H1 (cell line): Measurements from ENCODE around the gene BYSL. TPM values are rescaled to one million over a fixed set of nuclear protein-coding genes. Genes with fewer than 3 reads are reported as not detected.

Experiments
- CTCF ChIA-PET: fragments of 300-600 bp; sonication (Branson Sonifier 250); formaldehyde crosslinking; loops from one replicate; lab custom pipeline; 2021; ENCODE audit not compliant: partially characterized antibody; lab: Charles Lee
- POLR2A ChIA-PET: fragments of 300-600 bp; sonication (Branson Sonifier 250); formaldehyde crosslinking; loops from one replicate; lab custom pipeline; 2021; ENCODE audit warnings: inconsistent platforms; ENCODE audit not compliant: partially characterized antibody; lab: Charles Lee
- DNase-seq, 2 experiments: peaks; one replicate each; pipeline versions ENCODE4 v3.0.0 to v3.0.0-alpha.2; 2010 to 2022; ENCODE audit warnings: low spot score in 2 of 2, low read depth in 1 of 2, mixed read lengths in 1 of 2
- FAIRE-seq: peaks from 2 replicates; lab custom pipeline; 2011; peaks lifted over from hg19 to GRCh38; lab: Jason Lieb, UNC
- H2AFZ ChIP-seq: 2 replicates; pipeline ENCODE4 v1.8.1; 2012; ENCODE audit warnings: low read length, inconsistent platforms
- H2AK5ac ChIP-seq: 2 replicates; pipeline ENCODE4 v1.6.1; 2013; ENCODE audit warnings: low read depth, low read length
- H2BK120ac ChIP-seq: replicated peaks from 2 replicates; pipeline ENCODE3; 2013; ENCODE audit warnings: low read depth, low read length, inconsistent platforms
- H2BK12ac ChIP-seq: 2 replicates; pipeline ENCODE4 v1.6.1; 2013; ENCODE audit warnings: low read depth, low read length
- H2BK15ac ChIP-seq: 2 replicates; pipeline ENCODE4 v1.6.1; 2013; ENCODE audit warnings: low read length
- H2BK20ac ChIP-seq: 2 replicates; pipeline ENCODE4 v1.6.1; 2013; ENCODE audit warnings: low read length
- H2BK5ac ChIP-seq: 2 replicates; pipeline ENCODE4 v1.6.1; 2013; ENCODE audit warnings: low read depth, low read length
- H3K14ac ChIP-seq: 2 replicates; pipeline ENCODE4 v1.6.1; 2013; ENCODE audit warnings: inconsistent platforms; ENCODE audit not compliant: insufficient read length
- H3K18ac ChIP-seq: 2 replicates; pipeline ENCODE4 v1.6.1; 2013; ENCODE audit warnings: low read length; ENCODE audit errors: extremely low read depth
- H3K23ac ChIP-seq: 2 replicates; pipeline ENCODE4 v1.6.1; 2013; ENCODE audit warnings: inconsistent platforms; ENCODE audit not compliant: insufficient read length
- H3K23me2 ChIP-seq: 2 replicates; pipeline ENCODE4 v1.6.1; 2013; ENCODE audit warnings: low read depth, low read length
- H3K27ac ChIP-seq: 2 replicates; pipeline ENCODE4 v1.6.1; 2011; ENCODE audit warnings: low read depth, low read length, inconsistent platforms
- H3K27me3 ChIP-seq, 4 experiments: replicated peaks in 1 of 4; 1 replicate in 1 of 4; 2 replicates in 3 of 4; pipeline versions ENCODE4 v1.6.1 to v1.8.1; 2011 to 2013; ENCODE audit warnings: low read length in 3 of 4, mild to moderate bottlenecking in 3 of 4, inconsistent platforms in 2 of 4, mixed read lengths in 2 of 4, moderate library complexity in 1 of 4; ENCODE audit not compliant: control insufficient read depth in 3 of 4, insufficient read depth in 3 of 4; ENCODE audit errors: extremely low read depth in 1 of 4
- H3K36me3 ChIP-seq, 4 experiments: 2 replicates each; pipeline versions ENCODE4 v1.6.1 to v1.8.1; 2011 to 2013; ENCODE audit warnings: mild to moderate bottlenecking in 4 of 4, low read length in 3 of 4, moderate library complexity in 2 of 4, control low read depth in 1 of 4, inconsistent platforms in 1 of 4; ENCODE audit not compliant: insufficient read depth in 4 of 4, control insufficient read depth in 2 of 4
- H3K4ac ChIP-seq: replicated peaks from 2 replicates; pipeline ENCODE3; 2013; ENCODE audit warnings: low read length, low read depth, mixed read lengths, inconsistent platforms; ENCODE audit not compliant: insufficient read length
- H3K4me1 ChIP-seq, 4 experiments: replicated peaks in 1 of 4; 1 replicate in 1 of 4; 2 replicates in 3 of 4; pipeline versions ENCODE4 v1.6.1 to v1.8.1; 2011 to 2013; ENCODE audit warnings: low read length in 3 of 4, inconsistent platforms in 2 of 4, mixed read lengths in 1 of 4; ENCODE audit not compliant: insufficient read depth in 4 of 4, control insufficient read depth in 3 of 4
- H3K4me2 ChIP-seq, 2 experiments: 2 replicates each; pipeline versions ENCODE4 v1.6.1 to v1.8.1; 2011 to 2013; ENCODE audit warnings: low read depth in 2 of 2, low read length in 2 of 2, control low read depth in 1 of 2, inconsistent platforms in 1 of 2, mild to moderate bottlenecking in 1 of 2; ENCODE audit not compliant: insufficient read depth in 1 of 2
- H3K4me3 ChIP-seq, 4 experiments: fragments of 200-600, 300-600 bp in 1 of 4; sonication (generic), shearing (Covaris generic), sonication (Bioruptor Twin) in 1 of 4; 2 replicates each; pipeline versions ENCODE4 v1.5.1 to v1.8.1; 2011 to 2016; ENCODE audit warnings: low read length in 4 of 4, low read depth in 3 of 4, control low read depth in 2 of 4, inconsistent platforms in 2 of 4, mild to moderate bottlenecking in 2 of 4, mixed read lengths in 1 of 4, moderate library complexity in 1 of 4; ENCODE audit not compliant: insufficient read depth in 2 of 4; ENCODE audit errors: extremely low read depth in 1 of 4
- H3K56ac ChIP-seq: replicated peaks from 2 replicates; pipeline ENCODE3; 2013; ENCODE audit warnings: low read depth, mild to moderate bottlenecking, mixed read lengths, low read length, inconsistent platforms; ENCODE audit not compliant: insufficient read length
- H3K79me1 ChIP-seq: 2 replicates; pipeline ENCODE4 v1.6.1; 2013; ENCODE audit warnings: low read depth, low read length, control low read depth
- H3K79me2 ChIP-seq, 2 experiments: 2 replicates each; pipeline versions ENCODE4 v1.6.1 to v1.8.1; 2012 to 2013; ENCODE audit warnings: low read length in 2 of 2, mild to moderate bottlenecking in 2 of 2, inconsistent platforms in 1 of 2; ENCODE audit not compliant: insufficient read depth in 2 of 2, control insufficient read depth in 1 of 2
- H3K9ac ChIP-seq, 4 experiments: replicated peaks in 1 of 4; 1 replicate in 1 of 4; 2 replicates in 3 of 4; pipeline versions ENCODE4 v1.6.1 to v1.8.1; 2011 to 2013; ENCODE audit warnings: low read depth in 3 of 4, low read length in 3 of 4, control low read depth in 2 of 4, mild to moderate bottlenecking in 2 of 4, moderate library complexity in 2 of 4, inconsistent platforms in 1 of 4; ENCODE audit errors: extremely low read depth in 1 of 4
- H3K9me3 ChIP-seq, 2 experiments: 2 replicates each; pipeline versions ENCODE4 v1.6.1 to v1.8.1; 2012 to 2013; ENCODE audit warnings: mild to moderate bottlenecking in 2 of 2, moderate library complexity in 2 of 2, control low read depth in 1 of 2, inconsistent platforms in 1 of 2, low read depth in 1 of 2, low read length in 1 of 2, mixed read lengths in 1 of 2; ENCODE audit not compliant: insufficient read depth in 2 of 2
- H4K20me1 ChIP-seq, 2 experiments: replicated peaks in 1 of 2; 2 replicates each; pipeline versions ENCODE3 to v1.8.1; 2011 to 2013; ENCODE audit warnings: inconsistent platforms in 2 of 2, low read length in 2 of 2, mild to moderate bottlenecking in 1 of 2; ENCODE audit not compliant: insufficient read depth in 2 of 2, control insufficient read depth in 1 of 2
- H4K5ac ChIP-seq: 2 replicates; pipeline ENCODE4 v1.6.1; 2013; ENCODE audit warnings: low read length, low read depth, mixed read lengths, inconsistent platforms; ENCODE audit not compliant: insufficient read length
- H4K8ac ChIP-seq: 2 replicates; pipeline ENCODE4 v1.8.0; 2013; ENCODE audit warnings: mild to moderate bottlenecking, moderate library complexity, low read length, inconsistent platforms; ENCODE audit not compliant: insufficient read depth; ENCODE audit errors: extremely low read depth
- H4K91ac ChIP-seq: replicated peaks from 2 replicates; pipeline ENCODE3; 2013; ENCODE audit warnings: low read length, mixed read lengths, inconsistent platforms; ENCODE audit not compliant: insufficient read length
- YY1 ChIP-seq: IDR thresholded peaks from 2 replicates; pipeline ENCODE4 v1.6.1; 2011; ENCODE audit warnings: low read depth, mild to moderate bottlenecking, low read length
- WGBS, 2 experiments: shearing (Covaris generic) in 1 of 2; methylation state at CpG; one replicate each; pipeline versions ENCODE4 v1.1.6 to v1.1.7; 2013 to 2015; ENCODE audit warnings: low lambda C conversion rate in 2 of 2, mixed read lengths in 2 of 2, inconsistent platforms in 1 of 2, low coverage in 1 of 2, missing lambda C conversion rate in 1 of 2; ENCODE audit not compliant: insufficient replicate concordance in 2 of 2, insufficient coverage in 1 of 2, insufficient read length in 1 of 2; ENCODE audit errors: extremely low coverage in 1 of 2, missing lambda C conversion rate in 1 of 2; 5-methylcytosine and 5-hydroxymethylcytosine counted together
- polyA plus RNA-seq, 7 experiments: library from polyadenylated mRNA; depleted of rRNA in 3 of 7; stranded (reverse) in 5 of 7; unstranded in 2 of 7; fragments of >200 nt in 5 of 7; fragments of 200-250 nt in 2 of 7; gene quantifications; 1 replicate in 5 of 7; 2 replicates in 1 of 7; 4 replicates in 1 of 7; pipeline versions ENCODE4 v1.2.1 to v1.2.3, GENCODE V29; 2011 to 2013; ENCODE audit warnings: missing spikeins in 2 of 7, mixed read lengths in 2 of 7
- total RNA-seq: library from RNA; stranded (reverse); fragmentation: NEBNext Ultra II Directional; extraction: Animal tissue kit (Norgen Biotek cat#: 25700); gene quantifications from 2 replicates; pipeline ENCODE4 v1.2.1, GENCODE V29; 2021

The BYSL gene
- total and polyA plus RNA-seq, 2 of the 8 experiments (the other 6 are each of a cell fraction or from before 2014, with no cell fraction given) = 37.3 to 49.2 TPM

DNA sequence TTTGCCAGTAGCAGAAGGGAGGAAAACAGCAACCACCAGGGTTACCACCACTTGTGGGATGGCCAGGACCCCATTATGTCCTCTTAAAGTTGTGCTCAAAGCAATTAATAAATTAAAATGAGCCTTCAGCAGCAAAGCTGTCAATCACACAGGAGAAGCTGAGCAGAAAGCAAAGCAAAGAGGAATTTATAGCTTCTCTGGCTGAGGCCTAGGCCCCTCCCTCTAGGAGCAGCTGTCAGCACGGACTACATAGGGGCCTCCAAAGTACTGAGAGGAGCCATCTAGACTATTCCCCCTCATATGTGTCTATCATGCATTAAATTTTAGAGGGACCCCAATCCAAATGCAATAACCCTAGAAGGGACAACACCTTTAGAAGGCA, 13.9 kb downstream of the BYSL start:
- no peak overlapping the region for H3K56ac ChIP-seq
- no peak overlapping the region for H2BK120ac ChIP-seq
- no peaks in the 10 kb centered on the region for H3K27me3 ChIP-seq
- no peak overlapping the region for H3K4me3 ChIP-seq
- H3K79me1 ChIP-seq = peaks cover 2% of the 10 kb centered on the region
- no peak overlapping the region for H2AK5ac ChIP-seq
- no peak for TF ChIP-seq YY1
- TF ChIP-seq, all 59 proteins: peak for 0
- H2BK20ac ChIP-seq = no peak overlapping the region
- H4K20me1 ChIP-seq = peaks cover 2 to 6% of the 10 kb centered on the region in 2 experiments
- no peak overlapping the region for H2BK5ac ChIP-seq
- no peak overlapping the region for H3K9ac ChIP-seq
- H3K27ac ChIP-seq = no peak overlapping the region
- H3K4me2 ChIP-seq = no peak overlapping the region
- H2BK15ac ChIP-seq = no peak overlapping the region
- H2BK12ac ChIP-seq = no peak overlapping the region
- no peak for DNase-seq
- peaks cover 2% of the 10 kb centered on the region for H3K23me2 ChIP-seq
- H4K8ac ChIP-seq = no peak overlapping the region
- H3K9me3 ChIP-seq = no peaks in the 10 kb centered on the region
- H4K5ac ChIP-seq = no peak overlapping the region
- H3K18ac ChIP-seq = no peak overlapping the region
- ChIA-PET CTCF (interaction anchor here (0.7 to 13.7 kb wide), 27 partner anchors 9 to 484 kb away, joined by 3 to 219 read pairs (median 5); partner anchors contain the start of genes BYSL and MED20), POLR2A (interaction anchor here (0.6 to 16.6 kb wide), 9 partner anchors 9 to 148 kb away, joined by 3 to 235 read pairs (median 6); partner anchors contain the start of genes BYSL, MED20, TAF8 and TOMM6)
- peaks cover 31 to 54% (median 45%) of the 10 kb centered on the region in 4 experiments for H3K36me3 ChIP-seq
- FAIRE-seq = no peak
- H3K23ac ChIP-seq = no peak overlapping the region
- H3K4me1 ChIP-seq = peaks cover 6 to 20% (median 16%) of the 10 kb centered on the region in 4 experiments
- H2AFZ ChIP-seq = no peak overlapping the region
- WGBS, 2 experiments = 83% methylated on average over 1 of the region's 1 CpG; no CpG with 5 or more reads in 1 of the 2 experiments
- no peak overlapping the region for H4K91ac ChIP-seq
- H3K79me2 ChIP-seq = peaks cover 0 to 10% of the 10 kb centered on the region in 2 experiments; a peak in 1 of 4 replicates
- no peak overlapping the region for H3K4ac ChIP-seq
- H3K14ac ChIP-seq = no peak overlapping the region
